Anterior cingulate cortex (tissue), 58 donors: ENCODE measurements around the gene SYTL5.
"Not testable (repeated sequence)": the region's sequence is repeated elsewhere in the genome, so short reads cannot be mapped to it uniquely, and the experiment has no call there.

Experiments
- DNase-seq, 58 donors: peaks; one replicate each; lab custom pipeline; 2025; lab: John Stamatoyannopoulos, UW

SYTL5 gene

DNA sequence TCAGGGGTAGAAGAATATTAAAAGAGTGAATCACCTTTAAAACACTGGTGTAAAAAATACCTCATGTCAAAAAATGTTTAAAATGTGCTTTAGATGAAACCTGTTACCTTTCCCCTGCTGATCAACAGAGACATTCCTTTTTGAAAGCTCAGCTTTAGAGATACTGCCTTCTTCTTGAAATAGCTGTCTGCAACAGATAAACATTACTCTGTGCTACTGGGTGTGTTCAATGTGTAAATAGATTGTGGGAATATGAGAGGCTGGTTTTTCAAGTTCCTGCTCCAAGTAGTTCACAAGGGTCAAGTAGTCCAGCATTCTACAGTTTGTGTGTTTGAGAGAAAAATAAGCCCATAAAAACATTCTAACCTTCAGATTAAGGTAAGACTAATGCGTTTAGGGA is at the start of gene SYTL5:
Gene SYTL5, plus strand, starts transcription at position 263 of the 400 bp plus-strand sequence. CDS start 27,337 bp downstream, outside the sequence.
- DNase-seq, result no peak

- no peak for DNase-seq
Measured at GRCh38 chrX:37958525-37959211, 47.7 kb upstream of the SYTL5 start.

DNA sequence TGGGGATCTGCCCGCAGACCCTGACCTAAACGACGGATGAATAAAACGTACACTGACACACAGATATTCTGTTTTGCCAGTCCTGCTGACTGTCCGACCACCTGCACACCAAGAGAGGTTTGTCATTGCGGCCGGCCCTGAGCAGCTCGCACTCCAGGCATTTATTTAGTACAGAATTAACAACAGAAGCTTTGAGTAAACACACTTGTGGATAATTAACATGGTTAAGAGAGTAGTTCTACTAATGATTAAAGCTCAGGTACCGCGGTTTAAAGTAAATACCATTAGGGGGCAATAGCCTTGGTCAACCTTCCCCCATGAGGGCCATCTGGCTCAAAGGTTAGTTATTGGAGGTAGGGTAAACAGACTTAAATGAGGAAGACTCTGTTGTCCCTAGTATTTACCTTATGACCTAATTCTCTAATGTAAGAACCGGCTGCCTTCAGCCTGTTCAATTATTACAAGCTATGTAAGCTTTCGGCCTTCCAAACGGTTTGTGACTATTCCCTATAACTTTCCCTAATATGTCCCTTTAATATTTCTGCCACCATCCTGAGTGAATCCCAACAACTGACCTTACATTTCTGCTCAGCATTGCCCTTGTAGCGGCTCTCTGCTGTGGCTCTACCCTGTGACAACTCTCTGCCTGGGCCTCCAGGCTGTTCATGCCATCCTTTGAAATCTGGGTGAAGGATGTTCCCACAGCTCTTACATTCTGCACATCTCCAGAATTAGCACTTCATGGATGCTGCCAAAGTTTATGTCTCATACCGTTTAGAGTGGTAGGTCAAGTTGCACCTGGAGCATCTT is 46.9 kb upstream of the SYTL5 start:
- no peak for DNase-seq

DNA sequence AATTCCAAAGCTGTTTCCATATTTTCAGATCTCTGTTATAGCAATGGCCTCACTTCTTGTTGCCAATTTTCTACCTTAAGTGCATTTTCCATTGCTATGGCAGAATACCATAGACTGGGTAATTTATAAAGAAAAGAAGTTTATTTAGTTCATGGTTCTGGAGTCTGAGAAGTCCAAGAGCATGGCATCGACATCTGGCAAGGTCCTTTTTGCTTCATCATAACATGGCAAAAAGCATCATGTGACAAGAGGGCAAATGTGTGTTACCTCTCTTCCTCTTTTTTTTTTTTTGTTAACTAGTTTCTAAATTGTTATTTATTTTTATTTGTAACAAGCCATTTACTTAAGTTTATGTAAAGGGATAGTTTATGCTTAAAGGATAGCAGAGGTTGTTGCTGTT is 45.2 kb upstream of the SYTL5 start:
- no peak for DNase-seq

GRCh38 chrX:37967714-37968113 is 38.6 kb upstream of the SYTL5 start:
- DNase-seq, result no peak

DNA sequence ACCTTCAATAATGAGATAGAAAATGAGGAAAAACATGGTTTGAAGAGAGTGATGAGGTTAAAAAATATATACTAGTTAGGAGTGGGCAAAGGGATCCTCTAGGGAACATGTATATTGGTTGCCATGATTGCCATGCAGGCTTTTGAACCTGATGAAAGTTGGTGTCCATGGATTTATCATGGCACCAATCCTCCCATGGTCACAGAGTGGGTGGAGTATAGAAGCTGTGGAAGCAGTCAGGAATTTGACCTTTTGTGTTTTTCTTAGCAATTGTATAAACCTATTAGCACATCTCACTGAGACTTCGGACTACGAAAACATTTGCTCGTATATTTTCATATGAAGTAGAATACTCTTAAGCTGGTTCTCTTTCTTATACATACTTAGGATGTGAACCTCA is 30.9 kb upstream of the SYTL5 start:
- DNase-seq, result no peak

GRCh38 chrX:37976153-37976552 is 30.2 kb upstream of the SYTL5 start:
- no peak for DNase-seq

GRCh38 chrX:37984880-37985279 is 21.5 kb upstream of the SYTL5 start:
- no peak for DNase-seq

- DNase-seq, result no peak
Measured at GRCh38 chrX:37986893-37987292, 19.5 kb upstream of the SYTL5 start.

DNA sequence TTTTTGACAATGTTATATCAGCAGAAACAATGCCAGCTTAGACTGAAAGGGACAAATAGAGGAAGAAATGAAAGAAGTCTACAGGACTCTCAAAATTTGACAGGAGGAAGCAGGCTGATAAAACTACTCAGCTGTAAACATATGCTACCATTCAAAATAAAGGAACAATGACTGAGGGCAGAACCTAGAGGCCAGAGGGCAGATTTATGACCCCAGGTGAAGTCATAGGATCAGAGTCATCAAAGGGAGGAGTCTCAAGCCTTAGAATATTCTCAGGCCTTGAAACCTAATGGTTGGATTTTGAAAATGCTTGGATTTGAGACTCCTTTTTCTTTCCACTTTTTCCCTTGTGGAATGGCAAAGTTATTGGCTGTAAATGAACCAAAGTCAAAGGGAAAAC is 17.0 kb upstream of the SYTL5 start:
- no peak for DNase-seq

- DNase-seq, result not testable (repeated sequence)
Measured at GRCh38 chrX:37991303-37991702, 15.1 kb upstream of the SYTL5 start.

- no peak for DNase-seq
Measured at GRCh38 chrX:37993176-37993575, 13.2 kb upstream of the SYTL5 start.

DNA sequence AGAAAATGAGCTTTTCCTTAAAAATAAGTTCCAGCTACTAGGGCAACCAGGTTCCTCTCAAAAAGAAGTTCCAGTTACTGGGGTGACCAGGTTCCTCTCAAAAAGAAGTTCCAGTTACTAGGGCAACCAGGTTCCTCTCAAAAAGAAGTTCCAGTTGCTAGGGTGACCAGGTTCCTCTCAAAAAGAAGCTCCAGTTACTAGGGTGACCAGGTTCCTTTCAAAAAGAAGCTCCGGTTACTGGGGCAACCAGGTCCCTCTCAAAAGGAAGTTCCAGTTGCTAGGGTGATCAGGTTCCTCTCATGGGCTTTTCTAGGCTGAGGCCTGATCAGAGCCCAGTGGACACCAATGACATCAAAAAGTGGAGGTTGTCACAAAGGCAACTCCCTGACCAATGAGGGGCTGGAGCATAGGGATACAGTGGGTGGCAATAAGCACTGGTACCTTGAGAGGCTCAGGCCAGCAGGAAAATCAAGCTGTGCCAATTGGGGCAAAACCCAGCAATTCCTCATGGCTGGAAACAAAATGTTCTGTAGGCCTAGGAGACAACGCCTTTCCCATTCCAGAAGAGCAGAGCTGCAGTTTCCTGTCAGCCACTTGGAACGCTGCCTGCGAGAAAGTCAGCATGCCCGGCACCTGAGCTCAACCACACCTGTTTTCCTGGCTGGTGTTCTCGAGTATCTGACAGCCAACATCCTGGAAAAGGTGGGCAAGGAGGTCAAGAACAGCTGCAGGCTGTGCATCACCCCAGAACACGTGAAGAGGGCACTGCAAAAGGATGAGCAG is 12.3 kb upstream of the SYTL5 start:
- DNase-seq, result no peak

DNA sequence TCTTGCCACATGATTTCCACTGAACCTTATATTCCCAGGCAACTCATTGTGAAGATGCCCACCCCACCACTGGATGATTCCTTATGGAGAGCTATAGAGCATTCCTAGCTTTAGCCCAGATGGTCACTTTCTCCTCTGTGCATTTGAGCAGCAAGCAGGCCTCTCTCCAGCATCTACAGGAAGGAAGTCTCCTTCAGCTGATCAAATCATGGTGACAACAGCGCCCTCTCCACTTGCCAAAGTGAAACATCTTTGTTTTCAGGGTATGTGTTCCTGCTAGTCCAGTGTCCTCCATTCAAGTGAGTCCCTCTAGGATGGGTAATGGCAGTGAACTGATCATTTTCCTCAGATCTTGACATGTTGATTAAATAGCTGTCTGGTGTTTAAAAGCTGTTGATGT is 10.9 kb upstream of the SYTL5 start:
- no peak for DNase-seq

DNA sequence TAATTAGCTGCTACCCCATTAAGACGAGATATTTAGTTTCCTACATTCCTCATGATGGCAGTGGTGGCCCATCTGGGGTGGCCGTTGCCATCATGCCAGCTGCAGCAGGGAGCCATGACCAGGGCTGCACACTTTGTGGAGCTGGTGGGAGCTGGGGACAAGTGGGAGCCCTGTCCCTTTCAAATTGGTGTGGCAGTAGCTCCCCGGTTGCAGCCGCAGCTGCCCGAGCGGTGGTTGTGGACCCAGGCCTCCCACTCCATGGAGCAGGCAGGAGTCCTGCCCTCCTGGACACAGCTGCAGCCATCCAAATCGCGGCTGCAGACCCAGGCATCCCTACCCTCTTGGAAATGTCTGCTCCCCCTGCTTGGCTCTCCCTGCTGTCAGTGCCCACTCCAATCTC is 9.3 kb upstream of the SYTL5 start:
- no peak for DNase-seq

GRCh38 chrX:37998586-37999262 is 7.6 kb upstream of the SYTL5 start:
- DNase-seq, result no peak

- DNase-seq, result no peak
Measured at GRCh38 chrX:38000706-38001105, 5.6 kb upstream of the SYTL5 start.

- no peak for DNase-seq
Measured at GRCh38 chrX:38004046-38004445, 2.3 kb upstream of the SYTL5 start.

DNA sequence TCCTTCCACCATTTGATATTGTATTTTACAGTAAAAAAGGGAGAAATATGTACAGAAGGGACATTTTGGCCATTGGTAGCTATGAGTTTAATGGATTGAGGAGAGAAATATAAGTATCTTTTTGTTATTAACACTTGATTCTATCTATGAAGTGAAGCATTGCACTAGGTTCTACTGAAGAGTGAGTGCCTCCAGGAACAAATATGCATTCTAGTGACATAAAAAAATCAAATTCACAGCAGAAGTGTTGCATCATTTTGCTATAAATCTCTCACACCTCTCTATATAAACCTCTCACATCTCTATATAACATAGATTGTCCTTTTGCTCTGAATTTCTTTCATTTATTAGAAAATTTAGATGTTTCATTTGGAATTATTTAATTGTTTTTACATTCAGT is 425 bp downstream of the SYTL5 start:
- no peak for DNase-seq

DNA sequence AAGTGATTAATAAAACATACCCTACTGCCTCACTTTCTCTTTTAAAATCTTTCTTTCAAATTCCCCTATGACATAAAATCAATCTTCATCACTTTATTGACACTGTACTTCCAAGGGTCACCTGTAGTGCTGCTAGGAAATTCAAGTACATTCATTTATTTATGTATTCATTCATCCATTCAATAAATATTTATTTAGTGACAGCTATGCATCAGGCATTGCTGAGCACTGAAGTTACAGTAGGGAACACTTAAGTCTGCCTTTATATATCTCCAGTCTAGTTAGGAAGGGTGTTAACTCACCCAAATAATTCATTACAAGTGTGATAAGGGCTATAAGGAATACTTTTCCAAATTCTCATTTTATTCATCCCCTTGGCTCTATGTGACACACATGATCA is 2.3 kb downstream of the SYTL5 start:
- no peak for DNase-seq

DNA sequence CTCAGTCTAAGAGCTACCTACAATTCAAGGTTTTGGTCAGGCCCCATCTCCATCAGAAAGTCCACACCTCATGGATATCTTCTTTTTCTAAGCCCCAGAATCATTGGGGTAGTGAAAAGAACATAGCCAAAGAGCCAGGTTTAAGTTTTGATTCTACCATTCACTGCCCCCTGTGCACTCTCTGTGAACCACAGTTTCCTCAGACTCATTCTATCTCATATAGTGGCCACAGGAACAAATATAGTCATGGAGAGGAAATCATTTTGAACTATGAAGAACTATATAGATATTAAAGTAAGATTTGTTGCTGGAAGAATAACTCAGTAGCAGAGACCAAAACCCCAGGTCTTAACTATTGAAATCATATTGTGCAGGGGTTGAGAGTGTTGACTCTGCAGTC is 3.3 kb downstream of the SYTL5 start:
- DNase-seq, result no peak
